ENCODE measurements around the gene CNIH1.

Gene CNIH1

DNA sequence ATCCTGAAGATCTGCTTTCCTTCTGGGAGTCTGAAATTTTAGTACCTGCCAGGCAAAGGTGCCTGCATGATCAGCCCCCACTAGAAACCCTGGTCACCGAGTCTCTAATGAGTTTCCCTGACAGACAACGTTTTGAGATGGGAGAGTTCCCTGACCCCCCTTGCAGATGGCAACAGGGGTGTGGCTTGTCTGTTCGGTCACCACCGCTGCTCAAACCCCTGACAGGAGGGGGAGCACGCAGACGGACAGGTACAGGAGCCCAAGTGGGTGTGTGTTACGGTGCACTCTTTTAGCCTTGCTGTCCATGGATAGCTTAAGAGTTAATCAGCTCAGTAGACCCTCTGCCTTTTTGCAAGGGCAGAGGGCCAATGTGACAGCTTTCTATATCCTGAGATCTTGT is 63.7 kb downstream of the CNIH1 start:
- no peak for DNase-seq

DNA sequence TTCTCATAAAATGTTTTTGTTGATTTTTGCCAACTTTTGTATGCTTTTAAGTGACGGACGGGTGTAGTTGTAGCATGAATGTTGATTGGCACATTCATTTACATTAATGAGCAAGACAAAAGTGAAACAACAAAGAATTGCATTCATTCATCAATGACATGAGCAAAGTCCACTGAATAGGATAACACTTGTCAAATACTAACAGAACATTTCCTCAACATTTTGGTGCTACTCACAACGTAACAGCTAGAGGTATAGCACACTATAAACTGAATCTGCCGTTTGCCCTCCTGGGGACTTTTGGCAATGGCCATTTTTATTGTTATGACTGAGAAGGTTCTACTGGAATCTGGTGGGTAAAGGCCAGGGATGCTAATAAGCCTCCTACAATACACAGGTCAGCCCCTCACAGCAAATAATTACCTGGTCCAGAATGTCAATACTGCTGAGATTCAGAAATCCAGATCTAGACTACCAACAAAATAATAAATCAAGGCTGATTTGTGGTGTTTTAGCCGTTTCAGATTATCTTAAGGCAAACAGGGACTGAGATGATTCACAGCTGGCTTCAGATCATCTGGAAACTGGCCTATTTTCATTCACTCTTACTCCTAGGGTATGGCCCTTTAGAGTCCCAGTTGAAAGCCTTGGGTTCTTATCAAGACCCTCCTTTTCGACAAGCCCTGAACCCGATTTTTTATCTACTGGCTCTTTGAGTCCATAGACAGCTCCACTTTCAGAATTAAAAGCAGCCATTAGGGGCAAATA is 66.9 kb downstream of the CNIH1 start:
- no peak for DNase-seq

Data from COR-L47 (cell line).